HG02610 (cell line): Measurements from ENCODE around the gene PYCR2.
"Not testable (repeated sequence)": the region's sequence is repeated elsewhere in the genome, so short reads cannot be mapped to it uniquely, and the experiment has no call there.

Experiments used
- ATAC-seq: cut with Tn5 transposase; IDR thresholded peaks from one replicate; pipeline ENCODE4 v1.9.1; 2021; ENCODE audit warnings: mild to moderate bottlenecking, moderate library complexity; ENCODE audit not compliant: unreplicated experiment

The PYCR2 gene

GRCh38 chr1:225923692-225924555 lies at the start of gene PYCR2:
Gene PYCR2 (minus strand): TSS chr1:225924250. CDS start chr1:225924110, 140 bp downstream.
- ATAC-seq: peak; percentile 99

GRCh38 chr1:225973158-225973557 lies 49.1 kb upstream of the PYCR2 start:
- no peak for ATAC-seq

GRCh38 chr1:225972344-225973152 lies 48.5 kb upstream of the PYCR2 start:
- no peak for ATAC-seq

- ATAC-seq: not testable (repeated sequence)
Measured at GRCh38 chr1:225970592-225971157, 46.6 kb upstream of the PYCR2 start.

- ATAC-seq: not testable (repeated sequence)
Measured at GRCh38 chr1:225969751-225970150, 45.7 kb upstream of the PYCR2 start.

DNA sequence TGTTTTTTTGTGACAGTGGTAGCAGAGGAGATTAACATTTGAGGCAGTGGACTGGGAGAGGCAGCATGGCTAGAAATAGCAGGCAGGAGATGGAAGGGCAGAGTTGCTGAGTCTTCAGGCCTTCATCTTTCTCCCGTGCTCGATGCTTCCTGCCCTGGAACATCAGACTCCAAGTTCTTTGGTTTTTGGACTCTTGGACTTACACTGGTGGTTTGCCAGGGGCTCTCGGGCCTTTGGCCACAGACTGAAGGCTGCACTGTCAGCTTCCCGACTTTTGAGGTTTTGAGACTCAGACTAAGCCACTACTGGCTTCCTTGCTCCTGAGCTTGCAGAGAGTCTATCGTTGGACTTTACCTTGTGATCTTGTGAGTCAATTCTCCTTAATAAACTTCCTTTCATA lies 41.2 kb upstream of the PYCR2 start:
- ATAC-seq: no peak

GRCh38 chr1:225963735-225964530 lies 39.9 kb upstream of the PYCR2 start:
- ATAC-seq: no peak

DNA sequence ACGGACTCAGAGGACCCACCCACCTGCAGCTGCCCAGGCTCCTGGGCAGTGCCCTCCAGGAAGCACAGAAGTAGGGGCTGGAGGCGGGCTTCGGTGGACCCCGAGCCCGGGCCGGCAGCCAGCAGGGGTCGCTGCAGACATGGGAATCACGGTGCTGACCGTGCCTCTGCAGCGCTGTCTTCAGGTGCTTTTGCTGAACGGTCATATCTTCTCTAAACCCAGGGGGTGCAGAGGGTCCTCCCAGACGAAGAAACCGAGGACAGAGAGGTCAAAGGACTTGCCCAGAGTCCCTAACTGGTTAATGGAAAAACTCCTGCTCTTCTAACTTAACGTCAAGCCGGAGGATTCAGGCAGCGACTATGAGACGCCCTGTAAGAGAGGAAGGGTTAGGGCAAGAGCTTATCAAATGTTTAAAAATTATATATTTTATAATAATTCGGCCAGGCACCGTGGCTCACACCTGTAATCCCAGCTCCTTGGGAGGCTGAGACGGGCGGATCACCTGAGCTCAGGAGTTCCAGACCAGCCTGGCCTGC lies 38.5 kb upstream of the PYCR2 start:
- peak; percentile 62 for ATAC-seq

DNA sequence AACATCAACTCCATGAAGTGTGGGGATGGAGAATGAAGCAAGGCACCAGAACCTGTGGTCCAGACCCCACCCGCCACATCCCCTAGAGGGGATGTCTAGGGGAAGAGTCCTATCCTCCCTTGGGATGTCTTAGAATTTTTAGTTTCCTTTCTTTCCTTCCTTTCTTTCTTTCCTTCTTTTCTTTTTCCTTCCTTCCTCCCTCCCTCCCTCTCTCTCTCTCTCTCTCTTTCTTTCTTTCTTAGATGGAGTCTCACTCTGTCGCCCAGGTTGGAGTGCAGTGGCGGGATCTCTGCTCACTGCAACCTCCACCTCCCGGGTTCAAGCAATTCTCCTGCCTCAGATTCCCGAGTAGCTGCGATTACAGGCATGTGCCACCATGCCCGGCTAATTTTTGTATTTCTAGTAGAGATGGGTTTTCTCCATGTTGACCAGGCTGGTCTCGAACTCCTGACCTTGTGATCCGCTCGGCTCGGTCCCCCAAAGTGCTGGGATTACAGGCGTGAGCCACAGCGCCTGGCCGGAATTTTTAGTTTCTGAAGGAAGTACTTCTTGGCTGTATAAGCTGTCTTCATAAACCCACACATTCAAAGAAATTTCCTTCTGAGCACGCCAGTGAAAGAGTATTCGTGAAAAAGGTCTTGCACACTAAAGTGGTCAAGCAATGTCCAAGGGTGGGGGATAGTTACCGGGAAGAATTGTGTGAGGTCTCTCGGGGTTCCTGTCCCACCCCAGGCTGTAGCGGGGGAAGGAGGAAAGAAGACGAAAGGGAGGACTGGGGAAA lies 37.8 kb upstream of the PYCR2 start:
- ATAC-seq: no peak

- no peak for ATAC-seq
Measured at GRCh38 chr1:225958041-225958440, 34.0 kb upstream of the PYCR2 start.

DNA sequence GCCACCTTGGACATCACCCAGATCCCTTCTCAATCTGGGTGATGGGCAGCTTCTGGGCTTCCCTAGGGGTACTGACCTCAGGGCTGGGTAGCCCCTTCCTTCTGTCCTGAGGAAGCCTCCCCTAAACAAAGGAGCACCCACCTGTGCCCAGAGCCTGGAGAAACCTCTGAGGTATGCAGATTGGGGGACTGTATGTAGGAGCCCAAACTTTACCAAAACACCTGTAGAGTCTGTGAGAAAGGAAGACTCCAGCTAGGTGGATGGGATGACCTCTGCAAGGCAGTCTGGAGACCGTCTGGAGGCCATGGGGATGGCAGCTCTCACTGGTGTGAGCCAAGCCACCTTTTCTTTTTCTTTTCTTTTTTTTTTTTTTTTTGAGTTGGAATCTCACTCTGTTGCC lies 30.7 kb upstream of the PYCR2 start:
- no peak for ATAC-seq

DNA sequence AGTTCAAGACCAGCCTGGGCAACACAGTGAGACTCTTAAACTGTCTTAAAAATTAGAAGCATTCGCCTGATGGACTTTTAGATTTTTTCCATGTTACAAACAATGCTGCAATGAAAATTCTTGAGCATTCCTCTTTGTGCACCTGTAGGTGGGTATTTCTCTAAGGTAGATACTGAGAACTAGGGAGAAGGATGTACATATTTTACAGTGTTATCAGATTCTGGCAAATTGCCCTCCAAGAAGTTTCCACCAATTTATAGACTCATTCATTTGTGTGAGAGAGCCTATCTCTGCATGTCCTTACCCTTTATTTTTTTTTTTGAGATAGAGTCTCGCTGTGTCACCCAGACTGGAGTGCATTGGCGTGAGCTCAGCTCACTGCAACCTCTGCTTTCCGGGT lies 29.3 kb upstream of the PYCR2 start:
- no peak for ATAC-seq

GRCh38 chr1:225950905-225951497 lies 27.0 kb upstream of the PYCR2 start:
- ATAC-seq: no peak

DNA sequence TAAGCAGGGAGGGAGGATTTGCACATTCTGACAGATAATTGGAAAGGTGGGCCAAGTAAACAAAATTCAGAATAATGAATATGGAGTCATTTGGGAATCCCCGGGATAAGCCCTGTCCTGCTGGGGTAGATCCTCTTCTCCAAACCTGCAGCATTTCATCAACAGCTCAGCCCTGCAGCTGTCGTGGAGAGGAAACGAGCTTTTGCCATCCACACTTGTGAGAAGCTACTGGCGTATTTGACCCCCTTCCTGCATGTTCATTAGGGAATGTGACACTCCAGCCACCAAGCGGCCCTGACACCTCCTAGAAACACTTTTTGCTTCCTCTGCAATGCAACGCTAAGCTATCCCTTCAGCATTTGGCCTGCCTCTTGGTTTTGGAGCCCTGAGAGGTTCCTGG lies 25.0 kb upstream of the PYCR2 start:
- no peak for ATAC-seq

DNA sequence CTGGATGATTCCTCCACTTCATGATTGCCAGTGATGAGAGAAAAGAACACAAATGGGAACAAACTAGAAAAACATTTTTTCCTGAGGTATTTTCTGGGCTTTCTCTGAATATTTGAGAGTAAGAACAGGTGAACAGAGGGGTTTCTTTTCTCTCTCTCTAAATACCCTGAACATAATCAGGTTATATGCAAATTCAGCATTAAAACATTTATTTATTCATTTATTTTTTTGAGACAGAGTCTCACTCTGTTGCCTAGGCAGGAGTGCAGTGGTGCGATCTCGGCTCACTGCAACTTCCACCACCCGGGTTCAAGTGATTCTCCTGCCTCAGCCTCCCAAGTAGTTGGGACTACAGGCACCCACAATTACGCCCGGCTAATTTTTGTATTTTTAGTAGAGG lies 22.8 kb upstream of the PYCR2 start:
- no peak for ATAC-seq

GRCh38 chr1:225946082-225946620 lies 22.1 kb upstream of the PYCR2 start:
- ATAC-seq: no peak

- no peak for ATAC-seq
Measured at GRCh38 chr1:225945564-225945963, 21.5 kb upstream of the PYCR2 start.

GRCh38 chr1:225944951-225945350 lies 20.9 kb upstream of the PYCR2 start:
- ATAC-seq: peak; percentile 65

GRCh38 chr1:225944387-225944786 lies 20.3 kb upstream of the PYCR2 start:
- no peak for ATAC-seq
